Neural cell (in vitro differentiated cells): ENCODE data around the gene SLC29A2. TPM values are rescaled to one million over a fixed set of nuclear protein-coding genes. Genes with fewer than 3 reads are reported as not detected.

Source experiments
- H2AFZ ChIP-seq: fragments of 200-600, 300-800 bp; sonication (generic), shearing (Covaris generic); 2 replicates; pipeline ENCODE4 v1.6.0; 2014; ENCODE audit warnings: low read depth, mild to moderate bottlenecking, antibody characterized with exemption, low read length, moderate library complexity
- H3F3A ChIP-seq: fragments of 200-600 bp; shearing (Covaris generic); 2 replicates; pipeline ENCODE4 v1.6.1; 2016; ENCODE audit warnings: mild to moderate bottlenecking, moderate library complexity, mixed read lengths, antibody characterized with exemption, low read length; ENCODE audit not compliant: insufficient read depth, poor library complexity, severe bottlenecking
- H3K27ac ChIP-seq: fragments of 200-600, 300-800 bp; sonication (generic), shearing (Covaris generic); 2 replicates; pipeline ENCODE4 v1.5.1; 2014; ENCODE audit warnings: mild to moderate bottlenecking, low read length, moderate library complexity
- H3K27me3 ChIP-seq: fragments of 300-800, 200-600 bp; sonication (generic), shearing (Covaris generic); 2 replicates; pipeline ENCODE4 v1.6.0; 2014; ENCODE audit warnings: mild to moderate bottlenecking, low read depth, low read length, moderate library complexity; ENCODE audit not compliant: insufficient read depth
- H3K36me3 ChIP-seq: fragments of 300-800, 200-600 bp; sonication (generic), shearing (Covaris generic); 2 replicates; pipeline ENCODE4 v1.5.1; 2014; ENCODE audit warnings: mild to moderate bottlenecking, antibody characterized with exemption, low read length, moderate library complexity; ENCODE audit not compliant: insufficient read depth
- H3K4me2 ChIP-seq: fragments of 300-800, 200-600 bp; sonication (generic), shearing (Covaris generic); 2 replicates; pipeline ENCODE4 v1.6.0; 2014; ENCODE audit warnings: mild to moderate bottlenecking, low read length
- H3K4me3 ChIP-seq: fragments of 300-800, 200-600 bp; sonication (generic), shearing (Covaris generic); 2 replicates; pipeline ENCODE4 v1.5.1; 2014; ENCODE audit warnings: mild to moderate bottlenecking, low read length, moderate library complexity
- H3K79me2 ChIP-seq: fragments of 200-600 bp; shearing (Covaris generic); replicated peaks from 2 replicates; pipeline ENCODE4 v1.6.0; 2014; ENCODE audit warnings: mild to moderate bottlenecking, low read length, moderate library complexity; ENCODE audit not compliant: insufficient read depth
- H3K9ac ChIP-seq: fragments of 300-800, 200-600 bp; sonication (generic), shearing (Covaris generic); 2 replicates; pipeline ENCODE4 v1.6.1; 2016; ENCODE audit warnings: mild to moderate bottlenecking, low read length, mixed read lengths
- H3K9me2 ChIP-seq: fragments of 200-600 bp; shearing (Covaris generic); 2 replicates; pipeline ENCODE4 v1.6.1; 2016; ENCODE audit warnings: mild to moderate bottlenecking, low read length, mixed read lengths; ENCODE audit not compliant: insufficient read depth
- H3K9me3 ChIP-seq: fragments of 200-600, 300-800 bp; sonication (generic), shearing (Covaris generic); 2 replicates; pipeline ENCODE4 v1.6.1; 2016; ENCODE audit warnings: mild to moderate bottlenecking, mixed run types, low read length, moderate library complexity, mixed read lengths
- H4K20me1 ChIP-seq: fragments of 200-600 bp; shearing (Covaris generic); 2 replicates; pipeline ENCODE4 v1.6.1; 2016; ENCODE audit warnings: mild to moderate bottlenecking, mixed run types; ENCODE audit not compliant: insufficient read depth
- CTCF ChIP-seq: fragments of 450-650 bp; IDR thresholded peaks from 2 replicates; pipeline ENCODE4 v1.5.1; 2014; ENCODE audit warnings: antibody characterized with exemption, mild to moderate bottlenecking, moderate library complexity; ENCODE audit not compliant: poor library complexity, severe bottlenecking
- EP300 ChIP-seq: fragments of 450-650 bp; conservative IDR thresholded peaks from 2 replicates; pipeline ENCODE4 v1.6.1; 2014; ENCODE audit warnings: antibody characterized with exemption, mild to moderate bottlenecking, moderate library complexity; ENCODE audit not compliant: poor library complexity, severe bottlenecking
- EZH2 ChIP-seq: fragments of 200-600, 300-800 bp; shearing (Covaris generic), sonication (generic); IDR thresholded peaks from 2 replicates; pipeline ENCODE4 v1.6.1; 2014; ENCODE audit warnings: antibody characterized with exemption, low read length, borderline replicate concordance, mild to moderate bottlenecking; ENCODE audit not compliant: insufficient read depth, poor library complexity, severe bottlenecking
- MXI1 ChIP-seq: fragments of 450-650 bp; conservative IDR thresholded peaks from 2 replicates; pipeline ENCODE4 v1.6.1; 2014; ENCODE audit warnings: antibody characterized with exemption, mild to moderate bottlenecking; ENCODE audit not compliant: poor library complexity, severe bottlenecking
- POLR2AphosphoS5 ChIP-seq: IDR thresholded peaks from 2 replicates; pipeline ENCODE4 v1.6.1; 2012
- RAD21 ChIP-seq: fragments of 450-650 bp; conservative IDR thresholded peaks from 2 replicates; pipeline ENCODE4 v1.6.1; 2014; ENCODE audit warnings: antibody characterized with exemption, mild to moderate bottlenecking, moderate library complexity
- REST ChIP-seq: IDR thresholded peaks from 2 replicates; pipeline ENCODE4 v1.6.1; 2012; ENCODE audit warnings: borderline replicate concordance
- SMC3 ChIP-seq: fragments of 450-650 bp; conservative IDR thresholded peaks from 2 replicates; pipeline ENCODE4 v1.6.1; 2014; ENCODE audit warnings: antibody characterized with exemption, mild to moderate bottlenecking, moderate library complexity; ENCODE audit not compliant: poor library complexity
- TAF1 ChIP-seq: IDR thresholded peaks from 2 replicates; pipeline ENCODE4 v1.6.1; 2012; ENCODE audit warnings: low read depth
- polyA plus RNA-seq: library from polyadenylated mRNA; depleted of rRNA; stranded (reverse); fragments of >200 nt; gene quantifications from 2 replicates; pipeline ENCODE4 v1.2.3, GENCODE V29; 2014

The SLC29A2 gene
- polyA plus RNA-seq, 1 donor from 2014 or later, result 1.7 TPM

GRCh38 chr11:66331542-66332370, 39.8 kb downstream of the SLC29A2 start:
- TF ChIP-seq EZH2 (no peak), POLR2AphosphoS5 (no peak), CTCF (no peak), RAD21 (no peak), EP300 (no peak), MXI1 (no peak), REST (no peak), TAF1 (no peak), SMC3 (no peak)
- H3K9ac ChIP-seq, result no peak overlapping the region
- H2AFZ ChIP-seq, result no peak overlapping the region
- no peak overlapping the region for H3K27ac ChIP-seq
- H3K27me3 ChIP-seq, result no peaks in the 10 kb centered on the region
- H3K4me2 ChIP-seq, result no peak overlapping the region
- no peaks in the 10 kb centered on the region for H3K36me3 ChIP-seq
- no peak overlapping the region for H3K4me3 ChIP-seq
- H3K9me3 ChIP-seq, result no peaks in the 10 kb centered on the region
- H4K20me1 ChIP-seq, result no peaks in the 10 kb centered on the region
- no peaks in the 10 kb centered on the region for H3F3A ChIP-seq
- no peaks in the 10 kb centered on the region for H3K9me2 ChIP-seq
- H3K79me2 ChIP-seq, result no peaks in the 10 kb centered on the region

- no peaks in the 10 kb centered on the region for H4K20me1 ChIP-seq
- H2AFZ ChIP-seq, result no peak overlapping the region
- H3K9ac ChIP-seq, result no peak overlapping the region
- no peaks in the 10 kb centered on the region for H3K27me3 ChIP-seq
- no peaks in the 10 kb centered on the region for H3K79me2 ChIP-seq
- no peaks in the 10 kb centered on the region for H3K36me3 ChIP-seq
- no peaks in the 10 kb centered on the region for H3K9me2 ChIP-seq
- H3F3A ChIP-seq, result no peaks in the 10 kb centered on the region
- TF ChIP-seq MXI1 (no peak), REST (no peak), RAD21 (no peak), EZH2 (no peak), EP300 (no peak), SMC3 (no peak), CTCF (no peak)
- no peak overlapping the region for H3K4me3 ChIP-seq
- no peak overlapping the region for H3K4me2 ChIP-seq
- H3K27ac ChIP-seq, result no peak overlapping the region
- no peaks in the 10 kb centered on the region for H3K9me3 ChIP-seq
Measured at GRCh38 chr11:66330931-66331330, 40.6 kb downstream of the SLC29A2 start.
